Stimulated activated CD4-positive, alpha-beta T cell treated with anti-CD3 and anti-CD28 coated beads, TNF-alpha, amount 100 ng/mL, for 24 hours (primary cell): ENCODE results near the gene SHMT2.

ENCODE experiments used
- DNase-seq, 3 experiments: peaks; one replicate each; pipeline ENCODE4 v3.0.0-alpha.2; 2020; ENCODE audit warnings: low read depth in 3 of 3

SHMT2 gene

GRCh38 chr12:57226588-57227314, 2.8 kb upstream of the SHMT2 start:
- no peak for DNase-seq

GRCh38 chr12:57227315-57228115, 2.0 kb upstream of the SHMT2 start:
- DNase-seq = no peak

GRCh38 chr12:57229046-57229633, 371 bp upstream of the SHMT2 start:
- DNase-seq = no peak

GRCh38 chr12:57230381-57231155, 1.1 kb downstream of the SHMT2 start:
- no peak for DNase-seq

DNA sequence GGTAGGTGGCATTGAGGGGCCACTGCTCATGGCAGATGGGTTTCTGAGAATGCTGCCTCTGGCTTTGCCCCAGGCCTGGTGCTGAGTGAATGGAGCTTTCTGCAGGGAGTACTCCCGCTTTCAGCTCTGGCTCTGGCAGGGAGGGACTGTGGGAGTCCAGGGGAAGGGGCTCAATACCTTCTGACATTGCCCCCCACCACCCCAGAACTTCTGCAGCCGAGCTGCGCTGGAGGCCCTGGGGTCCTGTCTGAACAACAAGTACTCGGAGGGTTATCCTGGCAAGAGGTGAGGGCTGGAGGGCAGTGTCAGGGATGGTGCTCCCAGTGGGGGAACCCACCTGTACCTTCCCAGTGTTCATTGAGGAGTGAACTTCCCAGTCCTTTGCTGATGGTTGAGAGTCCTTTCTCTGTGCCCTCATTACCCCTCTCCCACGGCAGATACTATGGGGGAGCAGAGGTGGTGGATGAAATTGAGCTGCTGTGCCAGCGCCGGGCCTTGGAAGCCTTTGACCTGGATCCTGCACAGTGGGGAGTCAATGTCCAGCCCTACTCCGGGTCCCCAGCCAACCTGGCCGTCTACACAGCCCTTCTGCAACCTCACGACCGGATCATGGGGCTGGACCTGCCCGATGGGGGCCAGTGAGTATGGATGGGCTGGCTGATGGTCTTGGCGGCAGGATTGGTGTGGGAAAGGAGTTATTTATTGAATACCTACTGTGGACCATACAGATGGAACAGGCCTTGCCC, 1.9 kb downstream of the SHMT2 start:
- DNase-seq = no peak

- DNase-seq = no peak
Observed at GRCh38 chr12:57232156-57232756, 2.7 kb downstream of the SHMT2 start.

GRCh38 chr12:57233357-57234232, 4.1 kb downstream of the SHMT2 start:
- no peak for DNase-seq

DNA sequence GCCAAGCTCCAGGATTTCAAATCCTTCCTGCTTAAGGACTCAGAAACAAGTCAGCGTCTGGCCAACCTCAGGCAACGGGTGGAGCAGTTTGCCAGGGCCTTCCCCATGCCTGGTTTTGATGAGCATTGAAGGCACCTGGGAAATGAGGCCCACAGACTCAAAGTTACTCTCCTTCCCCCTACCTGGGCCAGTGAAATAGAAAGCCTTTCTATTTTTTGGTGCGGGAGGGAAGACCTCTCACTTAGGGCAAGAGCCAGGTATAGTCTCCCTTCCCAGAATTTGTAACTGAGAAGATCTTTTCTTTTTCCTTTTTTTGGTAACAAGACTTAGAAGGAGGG, 4.7 kb downstream of the SHMT2 start:
- no peak for DNase-seq

- DNase-seq = no peak
Observed at GRCh38 chr12:57234571-57235016, 5.1 kb downstream of the SHMT2 start.

- no peak for DNase-seq
Observed at GRCh38 chr12:57235017-57235727, 5.7 kb downstream of the SHMT2 start.

GRCh38 chr12:57235728-57236131, 6.2 kb downstream of the SHMT2 start:
- no peak for DNase-seq

GRCh38 chr12:57236201-57236924, 6.9 kb downstream of the SHMT2 start:
- DNase-seq = no peak

DNA sequence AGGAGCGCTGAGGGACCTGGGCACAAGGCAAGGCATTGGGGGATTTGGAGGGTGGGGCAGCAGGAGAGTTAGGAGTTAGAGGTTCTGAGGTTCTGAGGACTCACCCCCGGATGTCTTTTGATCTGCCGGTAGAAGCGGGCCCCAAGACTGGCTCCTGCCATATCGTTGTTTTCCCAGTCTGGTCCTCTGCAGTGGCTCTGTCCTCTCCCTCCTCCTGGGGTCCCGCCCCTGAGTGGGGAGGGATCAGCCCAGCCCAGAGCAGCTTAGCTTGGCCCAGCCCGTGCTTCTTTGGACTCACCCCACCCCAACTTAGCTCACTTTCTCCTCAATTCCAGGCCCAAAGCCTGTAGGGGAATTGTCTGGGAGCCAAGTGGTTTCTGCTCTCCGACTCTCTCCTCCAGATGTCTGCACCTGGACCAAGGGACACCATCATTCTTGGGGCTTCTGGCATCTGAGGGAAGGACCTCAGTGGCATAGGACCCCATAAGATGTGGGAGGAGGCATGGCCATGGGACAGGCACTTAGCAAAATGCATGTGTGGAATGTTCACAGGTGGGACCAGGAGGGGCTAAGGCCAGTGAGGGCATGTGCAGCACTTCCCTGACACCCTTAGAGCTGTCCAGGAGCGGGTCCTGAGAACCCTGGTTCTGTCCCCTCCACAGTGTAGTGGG, 7.5 kb downstream of the SHMT2 start:
- DNase-seq = no peak

DNA sequence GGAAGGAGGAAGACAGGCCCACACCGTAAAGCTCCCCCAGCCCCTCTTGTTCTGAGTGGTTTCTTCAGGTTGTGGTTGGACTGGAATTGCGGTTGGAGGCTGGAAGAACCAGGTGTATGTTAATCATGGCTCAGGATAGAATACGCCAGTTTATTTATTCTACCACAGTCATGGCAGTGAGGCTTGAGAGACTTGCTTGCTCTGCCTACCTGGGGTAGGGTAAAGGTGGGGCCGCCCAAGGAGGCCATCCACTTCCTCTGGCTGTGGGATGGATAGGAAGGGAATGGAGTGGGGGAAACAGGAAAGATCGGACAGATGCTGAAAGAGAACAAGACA, 8.1 kb downstream of the SHMT2 start:
- DNase-seq = no peak

DNA sequence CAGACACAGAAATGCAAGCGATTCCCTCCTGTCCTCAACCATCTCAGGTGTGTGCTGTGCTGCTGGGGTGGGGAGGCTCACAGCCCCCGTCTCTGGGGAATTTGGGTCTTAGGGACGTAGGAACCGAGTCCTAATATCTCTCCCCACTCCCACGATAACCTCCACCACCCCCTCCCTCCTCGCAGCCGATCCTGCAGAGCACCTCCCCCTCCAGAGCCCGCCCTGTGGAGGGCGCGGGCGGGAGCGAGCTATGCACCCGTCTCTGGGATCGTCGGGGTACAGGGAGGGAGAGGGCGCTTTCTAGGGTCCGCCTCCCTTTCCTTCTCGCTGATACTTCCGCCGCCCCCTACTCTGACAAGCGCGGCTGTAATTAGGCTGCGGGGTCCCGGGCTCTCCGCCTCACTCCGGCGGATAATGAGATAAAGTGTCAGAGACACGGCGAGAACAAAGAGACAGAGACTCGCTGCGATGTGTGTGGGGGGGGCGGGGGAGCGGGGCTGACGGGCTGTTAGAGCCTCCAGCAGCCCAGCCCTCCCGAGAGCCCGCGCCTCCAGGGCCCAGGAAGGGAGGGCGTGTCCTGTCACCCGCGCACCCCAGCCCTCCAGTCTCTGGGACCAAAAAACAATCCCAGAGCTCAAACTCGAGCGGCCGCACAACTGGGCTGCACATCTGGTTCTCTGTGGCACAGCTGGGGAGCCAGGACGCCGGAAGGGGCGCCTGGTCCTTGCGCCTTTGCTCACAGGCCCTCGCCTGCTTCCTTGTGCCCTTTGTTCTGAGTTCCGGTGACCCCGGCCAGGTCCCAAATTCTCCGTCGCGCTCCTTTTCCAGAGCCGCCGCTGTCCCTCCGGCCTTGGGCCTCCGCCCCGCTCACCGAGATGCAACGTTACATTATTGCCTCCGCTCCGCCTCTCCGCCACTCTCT, 8.7 kb downstream of the SHMT2 start:
- DNase-seq = no peak

DNA sequence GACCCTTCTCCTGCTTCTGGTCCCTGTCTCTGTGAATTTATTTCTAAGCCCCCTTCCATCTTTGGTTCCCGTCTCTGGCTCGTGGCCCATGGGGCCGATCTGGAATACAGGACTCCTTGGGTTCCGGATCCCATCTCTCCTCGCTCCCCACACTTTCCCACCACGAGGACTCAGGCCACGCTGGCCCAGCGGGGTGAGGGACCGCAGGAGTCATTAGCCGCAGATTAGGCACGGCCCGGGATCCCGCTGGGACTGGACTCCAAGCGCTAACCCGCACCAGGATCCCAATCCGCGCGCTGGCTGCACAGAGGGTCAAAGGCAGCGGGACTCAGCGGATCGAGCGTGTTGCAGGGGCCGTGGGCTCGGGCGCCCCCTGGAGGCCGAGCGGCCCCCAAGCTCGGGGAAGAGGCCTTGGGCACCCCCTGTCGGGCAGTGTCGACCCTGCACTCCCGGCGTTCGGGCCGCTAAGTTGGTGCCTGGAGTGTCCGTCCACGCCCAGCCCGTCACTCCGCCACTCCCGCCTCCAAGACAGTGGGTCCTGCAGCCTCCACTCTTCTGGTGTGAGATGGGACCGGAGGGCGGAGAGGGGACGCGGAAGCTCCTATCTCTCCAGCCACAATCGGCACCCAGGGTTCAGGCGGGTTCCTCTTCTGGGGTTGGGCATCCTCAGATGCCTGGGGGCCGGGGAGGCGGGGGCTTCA, 9.5 kb downstream of the SHMT2 start:
- DNase-seq = peak; percentile 73 to 88 (median 81)
